GM21529 (cell line): ENCODE measurements around the gene DNAH14.
"Not testable (repeated sequence)": the region's sequence is repeated elsewhere in the genome, so short reads cannot be mapped to it uniquely, and the experiment has no call there.

Experiments
- ATAC-seq: cut with Tn5 transposase; IDR thresholded peaks from one replicate; pipeline ENCODE4 v1.9.1; 2021; ENCODE audit not compliant: unreplicated experiment

The DNAH14 gene

GRCh38 chr1:224929335-224930237 is at the start of gene DNAH14:
TSS of gene DNAH14 (plus strand) at chr1:224929675. CDS start at chr1:224952703, 23,028 bp downstream.
- ATAC-seq, result no peak

GRCh38 chr1:224880593-224881307 is 48.7 kb upstream of the DNAH14 start:
- no peak for ATAC-seq

GRCh38 chr1:224881308-224881692 is 48.2 kb upstream of the DNAH14 start:
- ATAC-seq, result not testable (repeated sequence)

- ATAC-seq, result no peak
Measured at GRCh38 chr1:224881762-224882211, 47.7 kb upstream of the DNAH14 start.

- no peak for ATAC-seq
Measured at GRCh38 chr1:224882264-224882663, 47.2 kb upstream of the DNAH14 start.

- ATAC-seq, result no peak
Measured at GRCh38 chr1:224883091-224883490, 46.4 kb upstream of the DNAH14 start.

GRCh38 chr1:224884361-224884801 is 45.1 kb upstream of the DNAH14 start:
- no peak for ATAC-seq

GRCh38 chr1:224885376-224885775 is 44.1 kb upstream of the DNAH14 start:
- ATAC-seq, result not testable (repeated sequence)

GRCh38 chr1:224894915-224895314 is 34.6 kb upstream of the DNAH14 start:
- no peak for ATAC-seq

- no peak for ATAC-seq
Measured at GRCh38 chr1:224896130-224896781, 33.2 kb upstream of the DNAH14 start.

GRCh38 chr1:224897529-224898327 is 31.7 kb upstream of the DNAH14 start:
- no peak for ATAC-seq

- ATAC-seq, result no peak
Measured at GRCh38 chr1:224898937-224899336, 30.5 kb upstream of the DNAH14 start.

- no peak for ATAC-seq
Measured at GRCh38 chr1:224900062-224900630, 29.3 kb upstream of the DNAH14 start.

- no peak for ATAC-seq
Measured at GRCh38 chr1:224901087-224901810, 28.2 kb upstream of the DNAH14 start.

GRCh38 chr1:224903955-224904354 is 25.5 kb upstream of the DNAH14 start:
- no peak for ATAC-seq

GRCh38 chr1:224906340-224906739 is 23.1 kb upstream of the DNAH14 start:
- ATAC-seq, result no peak

- no peak for ATAC-seq
Measured at GRCh38 chr1:224911217-224911616, 18.3 kb upstream of the DNAH14 start.

GRCh38 chr1:224914292-224914900 is 15.1 kb upstream of the DNAH14 start:
- ATAC-seq, result no peak

GRCh38 chr1:224919508-224919907 is 10.0 kb upstream of the DNAH14 start:
- ATAC-seq, result no peak
